Stimulated activated CD8-positive, alpha-beta memory T cell treated with anti-CD3 and anti-CD28 coated beads, Interleukin-2, amount 100 ng/mL, for 1 hour (primary cell): ENCODE results near the gene DRP2.
"Not testable (repeated sequence)": the region's sequence is repeated elsewhere in the genome, so short reads cannot be mapped to it uniquely, and the experiment has no call there.

Experiments used
- DNase-seq, 2 donors: peaks; one replicate each; pipeline ENCODE4 v3.0.0-alpha.2; 2020; ENCODE audit warnings: low read depth in 2 of 2

DRP2 gene

GRCh38 chrX:101219116-101219863, at the start of gene DRP2:
TSS of gene DRP2 (plus strand) at chrX:101219786. CDS start at chrX:101231648, 11,862 bp downstream.
- no peak for DNase-seq

GRCh38 chrX:101171883-101172400, 47.6 kb upstream of the DRP2 start:
- DNase-seq, result no peak

DNA sequence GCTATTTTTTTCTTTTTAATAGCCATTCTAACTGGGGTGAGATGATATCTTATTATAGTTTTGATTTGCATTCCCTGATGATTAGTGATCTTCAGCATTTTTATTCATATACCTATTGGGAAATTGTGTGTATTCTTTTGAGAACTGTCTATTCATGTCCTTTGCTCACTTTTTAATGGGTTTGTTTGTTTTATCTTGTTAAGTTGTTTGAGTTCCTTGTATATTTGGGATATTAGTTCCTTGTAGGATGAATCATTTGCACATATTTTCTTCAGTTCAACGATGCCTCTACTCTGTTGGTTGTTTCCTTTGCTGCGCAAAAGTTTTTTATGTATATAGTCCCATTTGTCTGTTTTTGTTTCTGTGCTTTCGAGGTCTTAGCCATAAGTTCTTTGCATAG, 43.1 kb upstream of the DRP2 start:
- no peak for DNase-seq

- not testable (repeated sequence) for DNase-seq
Observed at GRCh38 chrX:101184876-101185275, 34.7 kb upstream of the DRP2 start.

GRCh38 chrX:101187961-101188360, 31.6 kb upstream of the DRP2 start:
- not testable (repeated sequence) for DNase-seq

- no peak for DNase-seq
Observed at GRCh38 chrX:101190736-101191135, 28.9 kb upstream of the DRP2 start.

DNA sequence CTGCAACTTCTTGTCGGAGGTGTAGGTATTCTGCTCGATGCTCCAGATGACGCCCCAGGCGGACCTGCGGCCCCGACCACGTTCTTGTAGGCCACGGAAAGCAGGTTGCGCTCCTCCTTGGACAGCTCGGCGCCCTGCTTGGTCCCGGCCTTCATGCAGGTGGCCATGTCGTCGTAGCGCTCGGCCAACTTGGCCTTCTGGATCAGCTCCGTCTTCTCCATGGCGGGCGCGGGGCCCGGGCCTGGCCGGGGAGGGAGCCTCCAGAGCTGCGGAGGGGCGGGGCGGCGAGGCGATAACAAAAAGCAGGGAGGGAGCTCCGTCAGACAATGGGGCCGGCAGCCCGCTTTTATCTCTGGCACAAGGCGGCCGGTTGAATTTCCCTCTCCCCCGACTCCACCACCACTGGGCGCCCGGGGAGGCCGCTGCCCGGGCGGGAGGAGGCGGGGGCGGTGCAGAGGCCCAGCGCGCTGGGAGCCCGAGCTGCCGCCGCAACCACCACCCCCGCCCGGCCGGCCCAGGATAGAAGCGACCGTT, 28.3 kb upstream of the DRP2 start:
- no peak for DNase-seq

- no peak for DNase-seq
Observed at GRCh38 chrX:101195442-101196173, 24.0 kb upstream of the DRP2 start.

DNA sequence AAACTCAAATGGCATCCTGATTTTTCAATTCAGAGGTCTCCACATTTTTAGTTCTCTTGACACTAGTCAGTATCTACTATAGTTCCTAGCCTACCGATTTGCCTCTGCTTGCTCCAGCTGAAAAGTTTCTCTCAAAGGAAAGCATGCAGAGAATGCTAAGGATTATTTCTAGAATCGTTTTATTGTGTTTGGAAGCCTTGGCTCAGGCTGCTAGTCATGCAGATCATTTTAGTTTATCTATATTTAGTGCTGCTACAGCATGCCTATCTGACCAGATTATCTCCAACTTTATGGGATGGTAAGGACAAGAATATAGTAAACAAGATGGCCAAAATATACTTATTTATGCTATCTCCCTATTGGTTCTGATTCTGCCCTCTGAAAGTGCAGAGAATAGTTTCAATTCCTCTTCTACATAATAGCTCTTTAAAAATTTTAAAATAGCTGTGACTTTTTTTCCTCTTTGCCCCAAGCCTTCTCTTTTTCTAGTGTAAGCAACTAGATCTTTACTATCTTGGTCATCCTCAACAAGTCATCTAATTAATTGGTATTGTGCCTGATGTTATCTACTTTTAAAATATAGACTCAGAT, 15.7 kb upstream of the DRP2 start:
- DNase-seq, result no peak

GRCh38 chrX:101206471-101206870, 13.1 kb upstream of the DRP2 start:
- DNase-seq, result no peak

- no peak for DNase-seq
Observed at GRCh38 chrX:101208152-101208905, 11.3 kb upstream of the DRP2 start.

DNA sequence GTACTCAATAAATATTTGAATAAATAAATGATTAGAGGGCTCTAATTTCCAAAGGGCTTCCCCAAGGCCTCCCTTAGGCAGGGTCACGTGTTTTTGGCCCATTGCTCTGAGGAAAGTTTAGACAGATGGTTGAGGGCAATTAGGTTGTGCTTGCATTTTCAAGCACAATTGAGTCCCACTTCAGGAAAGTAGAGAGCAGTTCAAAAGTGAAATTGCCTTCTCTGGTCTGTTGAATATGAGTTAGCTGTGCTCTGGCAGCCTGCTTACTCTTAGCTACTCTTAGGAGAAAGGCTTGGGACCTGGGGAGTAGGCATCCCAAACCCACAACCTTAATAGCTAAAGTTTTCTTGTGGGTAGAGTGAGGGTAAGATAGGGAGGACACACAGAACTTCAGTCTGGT, 9.0 kb upstream of the DRP2 start:
- no peak for DNase-seq

- DNase-seq, result no peak
Observed at GRCh38 chrX:101217689-101218088, 1.9 kb upstream of the DRP2 start.

GRCh38 chrX:101219864-101220346, 319 bp downstream of the DRP2 start:
- DNase-seq, result no peak

DNA sequence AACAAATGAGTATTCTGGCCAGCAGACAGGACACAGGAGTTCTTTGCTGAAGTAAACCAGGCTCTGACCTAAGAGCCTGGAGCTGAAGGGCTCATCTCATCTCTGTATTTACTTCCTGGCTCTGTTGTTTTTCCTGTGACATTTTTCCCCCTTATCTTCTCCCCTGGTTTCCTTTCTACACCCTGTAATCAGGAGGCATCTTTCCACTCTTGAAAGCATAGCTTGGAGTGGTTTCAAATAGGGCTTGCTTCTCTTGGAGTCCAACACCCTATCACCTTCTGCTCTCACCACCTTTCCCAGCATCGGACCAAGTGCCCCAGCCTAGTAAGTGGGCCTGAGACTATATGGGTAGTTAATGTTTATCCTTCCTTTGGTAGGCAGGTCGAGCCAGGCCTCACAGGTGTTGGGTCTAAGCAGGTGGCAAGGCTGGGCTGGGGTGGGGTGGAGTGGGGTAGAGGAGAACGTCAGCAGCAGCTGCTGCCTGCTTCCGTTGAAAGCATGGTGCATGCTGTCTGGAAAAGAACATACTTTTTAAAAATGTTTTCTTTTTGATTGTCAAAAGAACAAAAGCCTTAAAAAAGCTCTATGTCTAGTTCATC, 1.2 kb downstream of the DRP2 start:
- DNase-seq, result no peak

GRCh38 chrX:101223226-101223625, 3.6 kb downstream of the DRP2 start:
- DNase-seq, result no peak

DNA sequence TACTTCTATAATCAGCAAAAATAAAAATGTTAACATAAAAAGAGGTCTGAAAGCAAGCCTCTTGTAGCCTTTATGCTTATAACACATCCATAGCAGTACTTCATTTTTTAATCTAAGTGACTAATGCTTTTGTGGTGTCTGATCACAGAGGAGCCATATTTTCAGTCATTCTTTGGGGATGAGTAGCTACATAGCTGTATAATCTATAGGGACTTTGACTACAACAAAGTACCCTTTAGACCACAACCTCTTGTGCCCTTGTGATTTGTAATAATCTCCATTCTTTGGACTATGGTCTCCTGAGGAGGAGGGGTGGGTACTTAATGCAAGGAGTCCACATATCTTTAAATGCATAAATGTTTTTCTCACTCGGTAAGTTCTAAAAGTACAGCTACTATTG, 9.6 kb downstream of the DRP2 start:
- no peak for DNase-seq

- DNase-seq, result no peak
Observed at GRCh38 chrX:101230636-101231035, 11.1 kb downstream of the DRP2 start.

- DNase-seq, result no peak
Observed at GRCh38 chrX:101231080-101231479, 11.5 kb downstream of the DRP2 start.

- DNase-seq, result no peak
Observed at GRCh38 chrX:101232316-101232715, 12.7 kb downstream of the DRP2 start.

DNA sequence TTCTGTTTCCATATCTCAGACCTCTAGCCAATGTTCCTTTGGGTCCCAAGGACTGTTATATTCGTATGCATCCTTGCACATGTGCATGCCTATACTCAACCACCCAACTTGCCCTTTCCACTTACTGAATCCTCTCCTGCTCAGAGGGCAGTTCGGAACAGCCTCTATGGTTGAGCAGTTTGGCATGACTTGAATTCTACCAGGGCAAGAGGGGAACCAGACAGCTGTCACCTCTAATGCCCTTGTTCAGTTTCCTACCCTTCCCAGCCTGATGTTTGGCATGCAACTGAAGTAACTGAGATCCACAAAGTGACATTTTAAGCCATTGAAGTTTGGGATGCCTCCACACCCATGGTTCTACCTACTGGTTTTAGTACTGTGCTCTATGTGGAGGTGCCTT, 17.5 kb downstream of the DRP2 start:
- no peak for DNase-seq
